Measurements from ENCODE around the gene LYRM4.

The LYRM4 gene

GRCh38 chr6:5116243-5116991, 144.3 kb downstream of the LYRM4 start:
- no peak for DNase-seq

- no peak for DNase-seq
Observed at GRCh38 chr6:5115168-5115567, 145.6 kb downstream of the LYRM4 start.

GRCh38 chr6:5113096-5113495, 147.7 kb downstream of the LYRM4 start:
- no peak for DNase-seq

- DNase-seq: no peak
Observed at GRCh38 chr6:5112066-5112799, 148.5 kb downstream of the LYRM4 start.

- DNase-seq: no peak
Observed at GRCh38 chr6:5111626-5112025, 149.1 kb downstream of the LYRM4 start.

- no peak for DNase-seq
Observed at GRCh38 chr6:5110246-5110645, 150.5 kb downstream of the LYRM4 start.

- DNase-seq: no peak
Observed at GRCh38 chr6:5109436-5109835, 151.3 kb downstream of the LYRM4 start.

GRCh38 chr6:5108536-5109150, 152.1 kb downstream of the LYRM4 start:
- no peak for DNase-seq

- DNase-seq: no peak
Observed at GRCh38 chr6:5108068-5108467, 152.7 kb downstream of the LYRM4 start.

- no peak for DNase-seq
Observed at GRCh38 chr6:5107341-5107740, 153.4 kb downstream of the LYRM4 start.

- no peak for DNase-seq
Observed at GRCh38 chr6:5105146-5105545, 155.6 kb downstream of the LYRM4 start.

GRCh38 chr6:5104667-5105066, 156.1 kb downstream of the LYRM4 start:
- no peak for DNase-seq

GRCh38 chr6:5103250-5103649, 157.5 kb downstream of the LYRM4 start:
- DNase-seq: no peak

- DNase-seq: no peak
Observed at GRCh38 chr6:5102267-5102970, 158.3 kb downstream of the LYRM4 start.

GRCh38 chr6:5100806-5101205, 159.9 kb downstream of the LYRM4 start:
- DNase-seq: no peak

- no peak for DNase-seq
Observed at GRCh38 chr6:5099537-5099936, 161.2 kb downstream of the LYRM4 start.

GRCh38 chr6:5098501-5099270, 162.1 kb downstream of the LYRM4 start:
- DNase-seq: no peak

GRCh38 chr6:5096482-5096881, 164.3 kb downstream of the LYRM4 start:
- no peak for DNase-seq

- DNase-seq: no peak
Observed at GRCh38 chr6:5095236-5095635, 165.5 kb downstream of the LYRM4 start.

GRCh38 chr6:5094327-5094726, 166.4 kb downstream of the LYRM4 start:
- DNase-seq: no peak

GRCh38 chr6:5093231-5094015, 167.3 kb downstream of the LYRM4 start:
- no peak for DNase-seq
